SK-N-MC (cell line): ENCODE data around the gene NMNAT2.

Experiments
- EZH2 ChIP-seq: fragments of 200-600 bp; sonication (generic); IDR thresholded peaks from one replicate; pipeline ENCODE4 v1.6.1; 2017; ENCODE audit warnings: antibody characterized with exemption
- FOXP2 ChIP-seq: optimal IDR thresholded peaks from 2 replicates; pipeline ENCODE3; 2011; ENCODE audit warnings: mild to moderate bottlenecking, moderate library complexity; ENCODE audit not compliant: insufficient read depth; ENCODE audit errors: extremely low read length, control extremely low read depth
- POLR2AphosphoS5 ChIP-seq: IDR thresholded peaks from 2 replicates; pipeline ENCODE4 v1.6.1; 2012; ENCODE audit warnings: mild to moderate bottlenecking, low read depth, low read length, borderline replicate concordance

DNA sequence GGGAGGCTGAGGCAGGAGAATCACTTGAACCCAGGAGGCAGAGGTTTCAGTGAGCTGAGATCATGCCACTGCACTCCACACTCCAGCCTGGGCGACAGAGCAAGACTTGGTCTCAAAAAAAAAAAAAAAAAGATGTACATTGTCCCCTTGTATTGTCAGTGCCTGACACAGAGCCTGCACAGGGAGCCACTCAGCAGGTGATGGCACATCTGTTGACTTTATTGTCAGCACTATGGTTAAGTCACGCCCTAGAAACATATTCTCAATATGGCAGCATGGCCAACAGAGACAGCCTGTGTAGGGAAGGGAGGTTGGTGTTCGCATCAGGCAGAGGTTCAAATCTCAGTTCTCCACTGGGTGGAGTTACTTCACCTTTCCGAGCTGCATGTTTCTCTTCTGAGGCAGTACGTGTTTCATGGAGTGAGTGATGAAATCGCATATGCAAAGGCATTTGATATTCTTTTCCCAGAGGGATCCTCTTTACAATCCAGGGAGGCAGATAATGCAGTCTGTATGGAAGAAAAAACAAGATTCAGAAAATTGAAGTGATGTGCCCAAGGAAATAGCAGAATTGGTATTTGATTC, 211.6 kb downstream of the NMNAT2 start:
- no peak for TF ChIP-seq POLR2AphosphoS5
- no peak for TF ChIP-seq EZH2
- no peak for TF ChIP-seq FOXP2
